HG02970 (cell line): ENCODE data around the gene UQCRQ.

Source experiments
- ATAC-seq: cut with Tn5 transposase; IDR thresholded peaks from one replicate; pipeline ENCODE4 v1.9.1; 2021; ENCODE audit warnings: mild to moderate bottlenecking, moderate library complexity, moderate number of reproducible peaks; ENCODE audit not compliant: unreplicated experiment, low FRiP score

The UQCRQ gene

GRCh38 chr5:132898094-132898493, 31.7 kb downstream of the UQCRQ start:
- no peak for ATAC-seq

GRCh38 chr5:132901036-132901435, 34.6 kb downstream of the UQCRQ start:
- ATAC-seq = no peak

GRCh38 chr5:132901730-132902129, 35.3 kb downstream of the UQCRQ start:
- no peak for ATAC-seq

GRCh38 chr5:132905938-132906337, 39.5 kb downstream of the UQCRQ start:
- no peak for ATAC-seq

GRCh38 chr5:132907161-132907560, 40.7 kb downstream of the UQCRQ start:
- ATAC-seq = no peak

- no peak for ATAC-seq
These were observed 43.3 kb downstream of the UQCRQ start for GRCh38 chr5:132909702-132910101.

GRCh38 chr5:132915681-132916080, 49.2 kb downstream of the UQCRQ start:
- ATAC-seq = no peak

- ATAC-seq = no peak
These were observed 49.6 kb downstream of the UQCRQ start for GRCh38 chr5:132916086-132916485.
